Activated CD4-positive, CD25-positive, alpha-beta regulatory T cell treated with anti-CD3 and anti-CD28 coated beads, Interleukin-2, amount 50 U/mL, for 24 hours (primary cell): ENCODE results near the gene TMTC3.

Source experiments
- ATAC-seq, 2 donors: fragments of 150-1000 bp; cut with Tn5 transposase; one replicate each; pipeline ENCODE4 v1.10.0; 2021; ENCODE audit warnings: mild to moderate bottlenecking in 1 of 2, moderate library complexity in 1 of 2

TMTC3 gene

GRCh38 chr12:88227871-88228270 is 85.8 kb downstream of the TMTC3 start:
- ATAC-seq, result no peak

- ATAC-seq, result no peak
Measured at GRCh38 chr12:88228720-88229119, 86.6 kb downstream of the TMTC3 start.

- no peak for ATAC-seq
Measured at GRCh38 chr12:88230271-88230670, 88.2 kb downstream of the TMTC3 start.

- peak; percentile 83 to 87 for ATAC-seq
Measured at GRCh38 chr12:88235183-88235833, 93.2 kb downstream of the TMTC3 start.

DNA sequence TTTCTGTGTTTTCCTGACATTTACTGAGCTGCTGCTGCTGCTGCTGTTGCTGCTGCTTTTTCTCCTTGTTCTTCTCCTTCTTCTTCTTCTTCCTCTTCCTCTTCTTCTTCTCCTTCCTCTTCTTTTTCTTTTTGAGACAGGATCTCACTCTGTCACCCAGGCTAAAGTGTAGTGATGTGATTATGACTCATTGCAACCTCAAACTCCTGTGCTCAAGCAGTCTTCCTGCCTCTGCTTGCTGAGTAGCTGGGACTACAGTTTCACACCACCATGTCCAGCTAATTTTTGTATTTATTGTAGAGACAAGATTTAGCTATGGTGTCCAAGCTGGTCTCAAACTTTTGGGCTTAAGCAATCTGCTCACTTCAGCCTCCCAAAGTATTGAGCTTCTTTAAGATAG is 95.8 kb downstream of the TMTC3 start:
- no peak for ATAC-seq

DNA sequence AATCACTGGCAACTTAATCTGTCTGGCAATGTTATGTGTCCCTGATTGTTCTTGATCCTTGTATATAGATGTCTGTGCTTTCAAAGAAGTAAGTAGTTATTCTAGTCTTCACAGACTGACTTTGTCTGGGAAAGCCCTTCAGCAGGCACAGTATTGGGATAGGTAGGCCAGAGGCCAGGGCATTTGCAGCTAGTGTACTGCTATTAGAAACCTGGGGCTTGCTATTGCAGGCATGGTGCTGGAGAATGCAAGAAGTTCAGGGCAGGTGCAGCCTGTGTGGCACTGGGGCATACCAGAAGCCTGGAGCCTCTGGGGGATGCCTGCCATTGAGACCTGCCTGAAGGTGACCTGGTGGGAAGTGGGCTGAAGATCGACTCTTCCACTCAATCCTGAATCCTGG is 96.3 kb downstream of the TMTC3 start:
- ATAC-seq, result no peak

- peak; percentile 97 for ATAC-seq
Measured at GRCh38 chr12:88241862-88242570, 99.9 kb downstream of the TMTC3 start.

- ATAC-seq, result no peak
Measured at GRCh38 chr12:88242571-88242925, 100.4 kb downstream of the TMTC3 start.

DNA sequence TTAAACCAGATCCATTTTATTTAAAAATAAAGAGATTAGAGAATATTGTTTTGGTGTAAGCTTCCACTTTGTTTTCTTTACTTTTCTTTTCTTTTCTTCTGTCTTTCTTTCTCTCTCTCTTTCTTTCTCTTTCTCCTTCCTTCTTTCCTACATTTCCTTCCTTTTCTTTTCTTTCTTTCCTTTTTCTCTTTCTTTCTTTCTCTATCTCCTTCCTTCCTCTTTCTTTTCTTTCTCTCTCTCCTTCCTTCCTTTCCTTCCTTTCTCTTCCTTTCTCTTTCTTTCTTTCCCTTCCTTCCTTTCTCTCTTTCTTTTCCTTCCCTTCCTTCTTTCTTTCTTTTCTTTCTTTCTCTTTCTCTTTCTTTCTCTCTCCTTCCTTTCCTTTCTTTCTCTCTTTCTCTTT is 100.8 kb downstream of the TMTC3 start:
- ATAC-seq, result no peak

GRCh38 chr12:88243982-88244381 is 101.9 kb downstream of the TMTC3 start:
- ATAC-seq, result no peak

GRCh38 chr12:88245905-88246304 is 103.8 kb downstream of the TMTC3 start:
- no peak for ATAC-seq

DNA sequence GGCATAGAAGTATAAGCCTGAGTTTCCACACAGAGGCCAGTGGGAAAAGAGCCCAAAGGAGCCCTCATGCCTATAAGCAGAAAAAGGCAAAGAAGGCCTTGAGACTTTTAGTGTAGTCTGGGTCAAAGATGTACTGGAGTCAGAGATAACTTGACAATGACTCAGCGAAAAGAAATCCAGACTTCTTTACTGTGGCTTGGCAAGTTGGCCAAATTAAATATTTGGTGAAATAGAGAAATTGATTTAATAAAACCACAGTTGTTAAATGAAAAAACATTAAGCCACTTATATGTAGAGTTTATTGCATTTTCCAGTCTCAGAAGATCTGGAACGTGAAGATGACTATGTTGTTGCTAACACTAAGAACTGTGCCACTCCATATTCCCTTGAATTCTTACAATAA is 105.1 kb downstream of the TMTC3 start:
- ATAC-seq, result no peak

GRCh38 chr12:88248606-88249005 is 106.5 kb downstream of the TMTC3 start:
- ATAC-seq, result no peak
